GM19455 (cell line): Measurements from ENCODE around the gene ADAM21.
"Not testable (repeated sequence)": the region's sequence is repeated elsewhere in the genome, so short reads cannot be mapped to it uniquely, and the experiment has no call there.

Source experiments
- ATAC-seq: cut with Tn5 transposase; IDR thresholded peaks from one replicate; pipeline ENCODE4 v1.9.1; 2021; ENCODE audit not compliant: unreplicated experiment

ADAM21 gene

DNA sequence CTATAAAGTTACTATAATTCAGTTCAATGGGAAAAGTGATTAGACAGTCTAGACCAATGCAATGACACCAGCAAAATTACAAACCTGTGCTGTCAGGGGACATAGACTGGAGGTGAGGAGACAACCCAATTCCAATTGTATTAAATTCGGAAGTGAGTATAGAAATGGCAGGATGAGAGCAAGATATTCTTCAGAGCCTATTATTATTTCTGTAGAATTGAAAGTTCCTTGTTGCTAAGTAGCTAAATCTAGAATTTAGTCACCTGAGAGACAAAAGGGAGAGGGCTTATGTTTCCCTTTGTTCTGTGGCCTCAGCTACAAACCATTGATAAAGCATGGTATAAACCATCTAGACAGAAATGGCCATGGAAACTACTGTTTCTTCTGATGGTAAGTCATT, at the start of gene ADAM21:
TSS of gene ADAM21 (plus strand) at position 301 of the 400 bp plus-strand sequence. CDS start 5,326 bp downstream, outside the sequence.
- no peak for ATAC-seq

DNA sequence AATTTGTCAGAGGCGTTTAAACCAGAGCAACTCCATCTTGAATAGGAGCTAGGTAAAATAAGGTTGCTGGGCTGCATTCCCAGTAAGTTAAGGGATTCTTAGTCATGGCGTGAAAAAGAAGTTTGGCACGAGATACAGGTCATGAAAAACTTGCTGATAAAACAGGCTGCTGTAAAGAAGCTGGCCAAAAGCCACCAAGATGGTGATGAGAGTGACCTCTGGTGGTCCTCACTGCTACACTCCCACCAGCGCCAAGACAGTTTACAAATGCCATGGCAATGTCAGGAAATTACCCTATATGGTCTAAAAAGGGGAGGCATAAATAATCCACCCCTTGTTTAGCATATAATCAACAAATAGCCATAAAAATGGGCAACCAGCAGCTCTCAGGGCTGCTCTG, 48.6 kb upstream of the ADAM21 start:
- ATAC-seq, result not testable (repeated sequence)

DNA sequence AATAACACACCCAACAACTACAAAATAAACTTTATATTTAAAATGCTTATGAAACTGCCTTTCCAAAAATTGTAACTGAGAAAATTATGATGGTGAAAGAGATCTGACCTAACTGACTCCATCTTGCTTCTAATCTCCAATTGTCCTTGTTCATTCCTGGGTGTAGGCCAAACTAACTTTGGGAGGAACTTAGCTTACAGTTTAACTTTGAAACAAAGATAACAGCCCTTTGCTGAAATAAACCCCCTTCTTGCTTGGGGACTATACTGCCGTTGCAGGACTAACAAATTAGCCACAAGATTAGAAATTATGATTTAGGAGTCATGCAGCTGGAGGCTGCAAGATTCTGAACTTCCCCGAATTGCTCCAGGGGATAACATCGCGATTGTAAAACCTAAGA, 45.8 kb upstream of the ADAM21 start:
- ATAC-seq, result not testable (repeated sequence)

DNA sequence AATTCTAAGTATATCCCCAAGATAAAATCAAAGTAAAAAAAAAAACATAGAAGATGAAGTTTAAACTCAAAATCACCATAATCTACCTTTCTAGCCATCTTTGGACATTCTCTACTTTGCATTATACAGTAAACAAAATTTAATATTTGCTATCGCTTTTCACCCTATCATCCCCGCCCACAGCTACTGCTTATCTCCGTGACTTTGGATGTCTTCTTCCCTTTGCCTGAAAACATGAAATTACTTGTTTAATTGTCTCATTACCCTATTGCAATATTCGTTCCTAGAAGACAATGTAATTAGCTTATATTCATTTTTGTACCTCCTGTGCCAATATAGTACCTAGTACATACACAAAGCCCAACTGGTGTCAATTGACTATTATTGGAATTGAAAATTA, 44.4 kb upstream of the ADAM21 start:
- no peak for ATAC-seq

DNA sequence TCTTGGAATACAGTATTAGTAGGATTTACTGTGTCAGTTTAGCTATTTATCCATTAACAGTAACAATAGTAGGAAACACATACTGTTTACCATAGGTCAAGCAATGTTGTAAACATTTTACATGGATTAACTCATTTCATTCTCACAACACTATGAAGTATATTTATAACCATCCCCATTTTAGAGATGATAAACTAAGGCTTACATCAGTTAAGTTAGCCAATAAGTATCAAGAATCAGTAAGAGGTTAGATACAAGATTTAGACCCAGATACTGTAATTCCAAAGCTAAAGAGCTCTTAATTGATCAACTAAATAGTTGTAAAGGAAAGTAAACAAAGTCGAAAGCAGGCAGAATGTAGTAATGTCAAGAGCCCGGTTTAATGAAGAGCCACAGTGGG, 36.2 kb upstream of the ADAM21 start:
- ATAC-seq, result no peak

DNA sequence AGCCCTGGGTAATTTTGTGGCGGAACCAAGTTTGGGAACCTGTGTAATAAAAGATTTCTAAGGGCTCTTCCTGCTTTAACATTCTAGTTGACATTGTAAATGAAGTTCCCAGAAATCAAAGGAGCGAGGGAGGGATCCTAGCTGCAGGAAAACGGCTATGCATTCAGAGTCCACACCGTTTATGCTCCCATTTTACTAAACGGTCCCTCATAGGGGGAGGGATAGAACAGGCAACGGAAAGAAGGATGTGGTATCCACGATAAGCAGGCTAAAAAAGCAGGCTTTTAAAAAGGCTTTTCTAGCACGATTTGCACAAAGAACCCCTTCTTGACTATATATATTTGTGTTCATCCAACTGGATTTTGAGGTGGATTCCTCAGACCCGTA, 35.6 kb upstream of the ADAM21 start:
- no peak for ATAC-seq

DNA sequence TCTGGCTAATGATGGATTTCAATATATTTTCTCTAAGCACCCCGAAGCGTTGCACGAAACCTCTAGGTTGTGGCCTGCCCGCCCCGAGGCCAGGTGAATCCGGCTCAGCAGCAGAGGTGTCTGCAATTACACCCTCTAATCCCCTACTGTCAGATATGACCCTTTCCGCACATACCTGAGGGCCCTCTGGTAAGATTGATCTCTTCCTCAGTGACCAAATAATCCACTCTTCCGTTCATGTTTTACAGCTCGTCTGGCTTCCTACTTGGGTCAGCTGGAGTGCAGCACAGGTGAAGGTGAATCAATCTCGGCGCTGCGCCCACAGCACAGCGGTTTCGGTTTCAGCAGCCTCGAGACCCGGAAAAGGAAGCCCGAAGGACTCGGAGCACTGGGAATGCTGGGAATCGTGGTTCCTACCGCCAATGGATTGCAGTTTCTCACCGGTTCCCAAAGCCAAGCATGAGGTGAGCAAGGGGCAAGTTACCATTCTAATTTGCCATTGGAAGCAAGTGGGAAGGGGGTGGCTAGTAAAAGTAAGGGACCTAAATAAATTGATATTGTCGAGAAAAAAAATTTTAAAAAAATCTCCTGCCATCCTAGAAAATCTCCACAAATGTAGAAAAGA, 35.1 kb upstream of the ADAM21 start, which contains the start of gene SYNJ2BP:
TSS of gene SYNJ2BP (minus strand) at position 366 of the 625 bp plus-strand sequence. CDS start at position 239, 127 bp downstream.
- no peak for ATAC-seq

DNA sequence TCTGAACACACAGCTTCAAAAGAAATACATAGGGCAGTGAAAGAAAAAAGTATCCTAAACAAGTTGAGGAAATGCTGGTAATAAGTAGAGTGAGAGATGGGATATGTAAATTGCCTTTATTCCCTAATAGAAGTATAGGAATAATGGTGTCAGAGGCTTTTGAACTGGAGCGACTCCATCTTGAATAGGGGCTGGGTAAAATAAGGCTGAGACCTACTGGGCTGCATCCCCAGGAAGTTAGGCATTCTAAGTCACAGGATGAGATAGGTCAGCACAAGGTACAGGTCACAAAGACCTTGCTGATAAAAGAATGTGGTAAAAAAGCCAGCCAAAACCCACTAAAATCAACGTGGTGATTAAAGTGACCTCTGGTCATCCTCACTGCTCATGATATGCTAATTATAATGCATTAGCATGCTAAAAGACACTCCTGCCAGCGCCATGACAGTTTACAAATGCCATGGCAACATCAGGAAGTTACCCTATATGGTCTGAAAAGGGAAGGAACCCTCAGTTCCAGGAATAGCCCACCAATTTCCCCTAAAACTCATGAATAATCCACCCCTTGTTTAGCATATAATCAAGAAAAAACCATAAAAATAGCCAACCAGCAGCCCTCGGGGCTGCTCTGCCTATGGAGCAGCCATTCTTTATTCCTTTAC, 32.6 kb upstream of the ADAM21 start:
- not testable (repeated sequence) for ATAC-seq

DNA sequence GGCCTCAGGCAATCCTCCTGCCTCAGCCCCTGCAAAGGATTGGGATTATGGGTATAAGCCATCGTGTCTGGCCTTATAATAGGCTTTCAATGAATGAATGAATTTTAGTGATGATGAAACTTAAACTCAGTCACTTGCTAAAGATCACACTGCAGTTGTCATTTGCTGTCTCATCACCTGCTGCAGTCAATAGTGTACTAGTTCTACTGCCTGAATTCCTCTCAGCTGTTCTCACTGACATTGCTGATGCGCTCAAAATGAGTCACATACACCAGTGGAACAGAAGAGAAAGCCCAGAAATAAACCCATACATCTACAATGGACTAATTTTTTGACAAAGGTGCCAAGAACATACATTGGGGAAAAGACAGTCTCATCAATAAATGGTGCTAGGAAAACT, 29.4 kb upstream of the ADAM21 start:
- no peak for ATAC-seq

DNA sequence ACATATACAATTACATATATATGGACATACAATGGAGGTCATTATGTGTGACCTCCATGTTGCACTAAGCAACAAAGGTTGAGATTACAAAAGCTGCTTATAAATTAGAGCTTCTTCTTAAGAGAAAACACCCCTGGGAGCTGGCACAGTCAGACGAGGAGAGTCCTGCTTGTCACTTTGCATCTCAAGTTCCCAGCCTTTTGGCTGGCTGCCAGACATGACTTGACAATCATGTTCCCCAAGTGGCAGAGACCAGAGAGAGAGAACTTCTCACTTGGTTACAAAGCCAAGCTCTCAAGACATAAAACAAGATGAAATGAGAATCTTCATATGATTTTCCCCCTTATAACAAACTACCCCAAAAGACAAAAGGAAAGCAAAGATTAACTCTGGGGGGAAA, 26.6 kb upstream of the ADAM21 start:
- ATAC-seq, result no peak

DNA sequence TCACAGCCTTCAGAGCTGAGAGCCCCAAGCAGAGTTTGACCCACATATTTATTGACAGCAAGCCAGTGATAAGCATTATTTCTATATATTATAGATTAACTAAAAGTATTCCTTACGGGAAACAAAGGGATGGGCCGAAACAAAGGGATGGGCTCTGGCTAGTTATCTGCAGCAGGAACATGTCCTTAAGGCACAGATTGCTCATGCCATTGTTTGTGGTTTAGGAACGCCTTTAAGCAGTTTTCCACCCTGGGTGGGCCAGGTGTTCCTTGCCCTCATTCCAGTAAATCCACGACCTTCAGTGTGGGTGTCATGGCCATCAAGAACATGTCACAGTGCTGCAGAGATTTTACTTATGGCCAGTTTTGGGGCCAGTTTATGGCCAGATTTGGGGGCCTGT, 25.4 kb upstream of the ADAM21 start:
- ATAC-seq, result not testable (repeated sequence)

DNA sequence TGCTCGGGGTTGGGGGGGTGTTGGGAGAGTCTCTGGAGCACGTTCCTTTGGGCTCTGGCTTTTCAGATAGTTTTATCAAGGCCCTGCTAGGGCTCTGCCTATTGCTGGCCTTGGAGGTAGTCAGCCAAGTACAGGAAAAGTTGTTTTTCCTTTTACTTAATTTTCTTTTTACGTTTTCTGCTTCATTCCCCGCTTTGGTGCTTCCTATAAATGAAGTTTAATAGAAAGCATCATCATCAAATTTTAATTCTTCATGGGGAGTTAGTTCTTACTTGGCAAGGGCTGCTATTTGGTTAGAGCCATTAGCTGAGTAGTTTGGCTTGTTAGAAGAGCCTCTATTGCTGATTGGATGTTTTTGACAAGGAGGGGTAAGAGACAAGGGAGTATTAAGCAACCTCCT, 15.1 kb upstream of the ADAM21 start:
- no peak for ATAC-seq

DNA sequence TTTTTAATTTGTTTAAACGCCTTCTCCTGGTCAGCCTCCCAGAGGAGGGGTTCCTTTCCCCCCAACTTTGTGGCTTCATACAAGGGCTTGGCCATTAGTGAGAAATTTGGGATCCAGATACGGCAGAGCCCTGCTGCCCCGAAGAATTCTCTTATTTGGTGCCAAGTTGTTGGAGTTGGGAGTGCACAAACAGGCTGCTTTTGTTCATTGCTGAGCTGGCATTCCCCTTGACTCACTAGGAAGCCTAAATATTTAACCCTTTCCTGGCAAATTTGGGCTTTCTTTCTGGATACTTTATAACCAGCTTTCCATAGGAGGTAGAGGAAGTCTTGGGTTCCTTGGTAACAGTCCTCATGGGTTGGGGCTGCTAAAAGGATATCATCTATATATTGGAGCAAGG, 10.3 kb upstream of the ADAM21 start:
- no peak for ATAC-seq

DNA sequence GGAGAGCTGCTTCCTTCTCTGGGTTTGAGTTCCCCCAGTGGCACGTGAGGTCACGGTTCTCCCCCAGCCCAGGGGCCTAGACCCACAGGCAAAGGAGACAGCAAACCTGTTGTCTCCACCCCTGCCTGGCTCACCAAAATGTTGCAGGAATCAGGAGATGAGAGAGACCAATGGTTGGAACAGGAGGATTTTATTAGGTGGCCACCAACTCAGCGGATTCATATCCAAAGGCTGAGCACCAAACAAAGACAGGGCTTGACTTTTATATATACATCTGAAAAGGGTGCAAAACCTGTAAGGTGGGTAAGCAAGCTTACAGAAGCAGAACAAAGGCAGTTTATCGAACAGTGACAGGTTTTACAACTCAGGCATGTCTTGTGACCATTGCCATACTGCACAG, 9.2 kb upstream of the ADAM21 start:
- no peak for ATAC-seq

DNA sequence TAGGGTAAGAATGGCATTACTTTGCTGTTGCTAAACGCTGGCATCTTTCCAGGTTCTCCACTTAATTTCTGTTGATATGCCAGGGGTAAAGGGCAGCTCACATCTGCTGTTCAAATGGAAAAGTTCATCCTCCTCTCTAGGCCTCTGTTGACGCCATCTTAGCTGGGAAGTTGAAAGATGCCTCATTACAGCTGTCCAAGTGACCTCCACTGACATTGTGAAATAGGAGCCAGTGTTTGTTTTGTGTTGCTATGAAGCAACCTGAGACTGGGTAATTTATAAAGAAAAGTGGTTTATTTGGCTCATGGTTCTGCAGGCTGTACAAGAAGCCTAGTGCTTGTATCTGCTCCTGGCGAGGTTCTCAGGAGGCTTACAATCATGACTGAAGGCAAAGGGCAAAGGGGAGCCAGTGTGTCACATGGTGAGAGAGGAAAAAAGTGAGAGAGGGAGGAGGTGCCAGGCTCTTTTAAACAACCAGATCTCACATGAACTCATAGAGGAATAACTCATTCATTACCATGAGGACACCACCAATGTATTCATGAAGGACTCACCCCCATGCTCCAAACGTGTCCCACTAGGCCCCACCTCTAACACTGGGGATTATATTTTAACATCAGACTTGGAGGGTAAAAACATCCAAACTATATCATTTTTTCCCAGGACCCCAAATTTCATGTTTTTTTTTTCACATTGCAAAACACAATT, 3.2 kb upstream of the ADAM21 start:
- no peak for ATAC-seq

DNA sequence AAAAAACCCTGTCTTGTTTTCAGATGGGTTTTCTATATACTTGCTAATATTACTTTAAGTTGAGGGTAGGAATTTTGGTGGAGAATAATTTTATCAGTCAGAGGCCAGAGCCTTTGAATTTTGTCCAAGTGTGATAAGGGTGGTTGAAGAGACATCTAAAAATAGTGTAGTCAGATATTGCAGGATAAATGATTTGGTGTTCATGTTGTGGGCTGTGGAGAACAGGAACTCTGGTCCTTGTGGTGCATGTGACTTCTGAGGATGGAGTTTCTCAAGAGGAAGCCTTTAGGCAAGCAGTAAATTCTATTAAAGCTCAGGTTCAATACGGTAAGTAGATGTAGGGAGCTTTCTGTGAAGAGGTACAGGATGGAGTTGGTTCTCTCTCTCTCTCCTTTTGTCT, 2.8 kb downstream of the ADAM21 start:
- no peak for ATAC-seq

DNA sequence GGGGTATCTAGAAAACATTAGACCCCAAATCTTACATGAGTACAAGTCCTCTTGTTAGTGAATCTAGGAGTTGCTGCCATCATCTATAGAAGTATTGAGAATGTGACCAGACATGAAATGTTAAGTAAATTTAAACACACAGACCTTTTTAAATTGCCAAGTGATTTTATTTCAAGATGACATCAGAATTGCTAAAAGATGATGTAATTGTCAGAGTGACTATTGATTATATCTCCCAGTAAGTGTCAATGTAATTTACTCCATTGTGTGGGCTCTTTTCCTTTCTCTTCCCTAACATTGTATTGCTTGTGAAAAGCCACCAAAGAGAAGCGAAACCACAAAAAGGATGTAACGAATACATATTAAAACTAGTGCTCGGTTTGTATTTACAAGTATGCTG, 16.8 kb downstream of the ADAM21 start:
- ATAC-seq, result no peak

DNA sequence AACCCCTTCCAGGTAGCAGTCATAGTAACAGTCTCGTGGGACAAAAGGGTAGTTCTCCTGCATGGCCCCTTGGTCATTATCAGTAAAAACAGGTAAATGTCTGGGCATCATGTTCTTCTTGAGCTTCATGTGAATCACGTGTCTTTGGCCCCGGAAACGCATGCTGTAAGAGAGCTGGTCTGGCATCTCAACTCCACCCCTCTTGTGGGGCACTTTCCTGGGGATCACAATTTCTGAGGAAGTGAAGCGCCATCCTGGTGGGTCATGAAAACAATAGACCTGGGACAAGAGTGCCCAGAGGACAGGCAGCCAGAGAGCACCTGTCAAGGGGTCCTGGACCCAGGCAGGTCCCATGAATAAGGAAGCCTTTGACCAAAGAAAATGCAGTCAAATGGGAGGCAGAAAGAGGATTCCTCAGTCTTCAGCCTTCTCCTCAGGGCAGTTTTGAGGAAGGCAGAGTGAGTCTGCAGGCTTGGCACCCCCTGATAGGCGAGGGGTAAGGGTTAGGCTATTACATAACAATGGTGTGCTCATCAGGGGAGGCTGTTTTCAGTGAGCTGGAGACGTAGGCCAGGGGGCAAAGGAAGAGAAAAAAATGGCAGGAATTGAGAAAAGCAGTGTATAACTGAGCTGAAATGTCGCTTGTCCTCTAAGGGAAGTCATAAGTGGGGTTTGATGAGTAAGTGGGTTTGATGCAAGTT, 19.0 kb downstream of the ADAM21 start:
- not testable (repeated sequence) for ATAC-seq

DNA sequence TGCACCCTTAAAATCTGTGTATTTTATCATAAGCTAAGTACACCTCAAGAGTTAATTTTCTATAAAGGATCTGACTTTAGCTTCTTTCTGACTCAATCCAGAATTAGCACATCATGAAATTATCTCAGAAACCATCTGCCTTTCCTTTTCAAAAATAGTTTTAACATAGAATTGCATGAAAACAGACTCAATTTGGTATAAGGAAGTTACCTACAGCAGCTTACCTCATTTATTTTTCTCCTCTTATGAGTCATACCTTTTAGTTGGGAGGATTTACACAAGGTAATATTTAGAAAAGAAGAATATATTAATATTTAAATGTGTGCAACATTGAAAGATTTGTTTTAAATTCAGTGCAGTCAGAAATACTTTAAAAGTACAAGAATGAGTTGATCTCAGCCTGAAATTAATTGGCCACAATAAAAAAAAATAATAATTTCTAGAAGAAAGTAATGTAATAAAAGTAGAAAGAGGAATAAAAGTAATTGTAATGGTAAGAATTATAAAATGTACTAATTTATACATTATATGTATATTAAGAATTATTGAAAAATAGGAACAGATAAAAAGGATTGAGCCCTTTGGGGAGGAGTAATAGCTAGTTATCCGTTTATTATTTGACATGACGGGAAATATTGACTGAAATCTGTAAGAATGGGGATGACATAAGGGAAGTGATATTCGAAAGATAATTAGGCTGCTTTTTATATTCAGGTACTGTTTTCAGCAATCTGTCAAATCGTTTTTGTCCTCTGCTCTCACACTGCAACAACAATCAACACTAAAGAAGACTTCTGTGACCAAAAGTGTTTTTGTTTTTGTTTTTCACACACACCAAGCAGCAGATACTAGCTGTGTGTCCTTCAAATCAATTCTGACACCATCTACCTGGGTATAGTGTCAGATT, 20.5 kb downstream of the ADAM21 start:
- ATAC-seq, result no peak

DNA sequence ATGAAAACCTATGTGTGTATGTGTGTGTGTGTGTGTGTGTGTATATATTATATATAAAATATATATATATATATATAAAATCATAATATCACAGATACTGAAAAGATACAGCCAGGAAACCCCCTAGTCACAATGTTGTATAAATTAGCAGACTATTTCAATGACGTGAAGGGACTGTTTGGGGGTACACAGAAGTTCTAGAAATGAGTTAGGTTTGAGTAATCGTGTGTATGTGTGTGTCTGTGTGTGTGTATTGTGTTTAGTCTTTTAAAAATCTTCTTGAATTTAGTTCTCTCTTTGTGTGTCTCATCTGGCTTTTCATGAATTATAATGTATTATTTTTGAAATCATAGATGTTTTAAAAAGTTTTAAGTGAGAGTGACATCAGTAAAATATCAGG, 21.9 kb downstream of the ADAM21 start:
- no peak for ATAC-seq

DNA sequence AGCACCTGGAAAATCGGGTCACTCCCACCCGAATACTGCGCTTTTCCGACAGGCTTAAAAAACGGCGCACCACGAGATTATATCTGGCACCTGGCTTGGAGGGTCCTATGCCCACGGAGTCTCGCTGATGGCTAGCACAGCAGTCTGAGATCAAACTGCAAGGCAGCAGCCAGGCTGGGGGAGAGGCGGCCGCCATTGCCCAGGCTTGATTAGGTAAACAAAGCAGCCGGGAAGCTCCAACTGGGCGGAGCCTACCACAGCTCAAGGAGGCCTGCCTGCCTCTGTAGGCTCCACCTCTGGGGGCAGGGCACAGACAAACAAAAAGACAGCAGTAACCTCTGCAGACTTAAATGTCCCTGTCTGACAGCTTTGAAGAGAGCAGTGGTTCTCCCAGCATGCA, 23.5 kb downstream of the ADAM21 start:
- not testable (repeated sequence) for ATAC-seq
